Fibroblast of mammary gland (primary cell): ENCODE results near the gene CLIC4.

Experiments used
- DNase-seq: peaks from one replicate; pipeline ENCODE4 v3.0.0-alpha.2; 2010; ENCODE audit warnings: low read depth
- H3K4me3 ChIP-seq: 2 replicates; pipeline ENCODE4 v1.5.1; 2011; ENCODE audit warnings: low read depth, mild to moderate bottlenecking, low read length, moderate library complexity; ENCODE audit not compliant: control insufficient read depth
- CTCF ChIP-seq: conservative IDR thresholded peaks from 2 replicates; pipeline ENCODE4 v1.5.1; 2011; ENCODE audit warnings: low read depth, low read length, inconsistent platforms; ENCODE audit not compliant: control insufficient read depth, insufficient read depth

CLIC4 gene

GRCh38 chr1:24867084-24867870 lies 122.0 kb downstream of the CLIC4 start:
- no peak for DNase-seq
- TF ChIP-seq CTCF: no peak
- H3K4me3 ChIP-seq: no peak overlapping the region

- H3K4me3 ChIP-seq: no peak overlapping the region
- no peak for TF ChIP-seq CTCF
- no peak for DNase-seq
Measured at GRCh38 chr1:24868016-24868875, 123.0 kb downstream of the CLIC4 start.

- H3K4me3 ChIP-seq: no peak overlapping the region
- DNase-seq: no peak
- TF ChIP-seq CTCF: no peak
Measured at GRCh38 chr1:24870551-24871195, 125.4 kb downstream of the CLIC4 start.

- DNase-seq: no peak
- no peak for TF ChIP-seq CTCF
Measured at GRCh38 chr1:24871306-24871901, 126.2 kb downstream of the CLIC4 start.

GRCh38 chr1:24872061-24872850 lies 127.0 kb downstream of the CLIC4 start:
- TF ChIP-seq CTCF: no peak
- H3K4me3 ChIP-seq: no peak overlapping the region

More at GRCh38 chr1:24871306-24871901, 126.2 kb downstream of the CLIC4 start:
- no peak overlapping the region for H3K4me3 ChIP-seq

More at GRCh38 chr1:24872061-24872850, 127.0 kb downstream of the CLIC4 start:
- DNase-seq: no peak
